ENCODE data around the gene RGS18.

DNA sequence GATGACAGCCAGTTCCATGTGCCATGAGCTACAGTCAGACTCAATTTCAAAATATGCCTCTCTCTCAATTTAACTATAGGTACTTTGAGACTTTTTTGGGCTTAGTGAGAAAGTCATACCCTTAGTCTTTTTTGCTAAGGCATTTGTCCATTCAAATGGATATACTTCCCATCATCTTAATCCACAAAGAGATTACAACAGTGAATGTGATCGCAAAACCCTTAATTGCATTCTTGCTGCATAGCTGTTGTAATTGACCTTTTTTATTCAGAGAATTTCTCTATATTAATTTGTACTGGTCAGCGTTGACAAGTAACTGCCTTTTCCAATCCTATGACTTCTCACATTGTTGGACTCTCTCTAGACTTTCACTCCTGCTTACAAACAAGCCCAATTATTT, 38.6 kb upstream of the RGS18 start:
- TF ChIP-seq, protein P1, sequence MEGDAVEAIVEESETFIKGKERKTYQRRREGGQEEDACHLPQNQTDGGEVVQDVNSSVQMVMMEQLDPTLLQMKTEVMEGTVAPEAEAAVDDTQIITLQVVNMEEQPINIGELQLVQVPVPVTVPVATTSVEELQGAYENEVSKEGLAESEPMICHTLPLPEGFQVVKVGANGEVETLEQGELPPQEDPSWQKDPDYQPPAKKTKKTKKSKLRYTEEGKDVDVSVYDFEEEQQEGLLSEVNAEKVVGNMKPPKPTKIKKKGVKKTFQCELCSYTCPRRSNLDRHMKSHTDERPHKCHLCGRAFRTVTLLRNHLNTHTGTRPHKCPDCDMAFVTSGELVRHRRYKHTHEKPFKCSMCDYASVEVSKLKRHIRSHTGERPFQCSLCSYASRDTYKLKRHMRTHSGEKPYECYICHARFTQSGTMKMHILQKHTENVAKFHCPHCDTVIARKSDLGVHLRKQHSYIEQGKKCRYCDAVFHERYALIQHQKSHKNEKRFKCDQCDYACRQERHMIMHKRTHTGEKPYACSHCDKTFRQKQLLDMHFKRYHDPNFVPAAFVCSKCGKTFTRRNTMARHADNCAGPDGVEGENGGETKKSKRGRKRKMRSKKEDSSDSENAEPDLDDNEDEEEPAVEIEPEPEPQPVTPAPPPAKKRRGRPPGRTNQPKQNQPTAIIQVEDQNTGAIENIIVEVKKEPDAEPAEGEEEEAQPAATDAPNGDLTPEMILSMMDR (conservative IDR thresholded peaks at IDR 0.05; ENCODE audit: low read length): no peak
- no peak for TF ChIP-seq EZH2phosphoT487 (IDR thresholded peaks at IDR 0.05; ENCODE audit: borderline replicate concordance, low read depth, low read length)
